SK-N-SH (cell line): Measurements from ENCODE around the gene PSTPIP1. TPM values are rescaled to one million over a fixed set of nuclear protein-coding genes. Genes with fewer than 3 reads are reported as not detected.

Experiments
- CTCF ChIA-PET: fragments of 300-600, 350-600 bp; formaldehyde crosslinking; extraction: SDS; loops from one replicate; lab custom pipeline; 2021; lab: Yijun Ruan, JAX
- POLR2A ChIA-PET: fragments of 350-600 bp; sonication (Branson Sonifier 250); formaldehyde crosslinking; extraction: SDS; loops from one replicate; lab custom pipeline; 2020; ENCODE audit warnings: antibody characterized with exemption, inconsistent platforms; lab: Yijun Ruan, JAX
- DNase-seq: peaks from one replicate; pipeline ENCODE4 v3.0.0; 2012
- H2AFZ ChIP-seq: fragments of 200-600 bp; sonication (generic); 2 replicates; pipeline ENCODE4 v1.8.1; 2016; ENCODE audit warnings: antibody characterized with exemption, mild to moderate bottlenecking, low read depth
- H3F3A ChIP-seq: fragments of 200-600 bp; sonication (generic); replicated peaks from 2 replicates; pipeline ENCODE3; 2016; ENCODE audit warnings: antibody characterized with exemption, mild to moderate bottlenecking; ENCODE audit not compliant: insufficient read depth
- H3K27ac ChIP-seq, 2 experiments: fragments of 200-500 bp in 1 of 2; fragments of 200-600 bp in 1 of 2; sonication (Bioruptor generic) in 1 of 2; sonication (generic), shearing (Covaris generic) in 1 of 2; 2 replicates each; pipeline versions ENCODE4 v1.5.1 to v1.6.1; 2014 to 2016; ENCODE audit warnings: low read depth in 2 of 2, inconsistent platforms in 1 of 2, low read length in 1 of 2, mild to moderate bottlenecking in 1 of 2, mixed read lengths in 1 of 2
- H3K27me3 ChIP-seq: fragments of 200-600 bp; sonication (generic), shearing (Covaris generic); 2 replicates; pipeline ENCODE4 v1.6.1; 2016; ENCODE audit warnings: mixed run types; ENCODE audit not compliant: insufficient read depth
- H3K36me3 ChIP-seq, 2 experiments: fragments of 200-500 bp in 1 of 2; fragments of 200-600 bp in 1 of 2; sonication (Bioruptor generic) in 1 of 2; sonication (generic) in 1 of 2; replicated peaks in 1 of 2; 2 replicates each; pipeline versions ENCODE3 to v1.5.1; 2014 to 2016; ENCODE audit warnings: low read length in 1 of 2, mild to moderate bottlenecking in 1 of 2; ENCODE audit not compliant: insufficient read depth in 2 of 2, control insufficient read depth in 1 of 2
- H3K4me1 ChIP-seq, 2 experiments: fragments of 200-500 bp in 1 of 2; fragments of 200-600 bp in 1 of 2; sonication (Bioruptor generic) in 1 of 2; sonication (generic), shearing (Covaris generic) in 1 of 2; 2 replicates each; pipeline versions ENCODE4 v1.5.1 to v1.6.1; 2014 to 2016; ENCODE audit warnings: low read depth in 1 of 2, low read length in 1 of 2, mixed run types in 1 of 2; ENCODE audit not compliant: insufficient read depth in 2 of 2, control insufficient read depth in 1 of 2
- H3K4me2 ChIP-seq: fragments of 200-600 bp; sonication (generic), shearing (Covaris generic); 2 replicates; pipeline ENCODE4 v1.6.1; 2017; ENCODE audit warnings: mixed run types
- H3K4me3 ChIP-seq, 2 experiments: fragments of 200-500 bp in 1 of 2; fragments of 200-600 bp in 1 of 2; sonication (Bioruptor generic) in 1 of 2; sonication (generic), shearing (Covaris generic) in 1 of 2; 2 replicates each; pipeline versions ENCODE4 v1.5.1 to v1.8.1; 2014 to 2016; ENCODE audit warnings: low read depth in 2 of 2, inconsistent platforms in 1 of 2, low read length in 1 of 2, mild to moderate bottlenecking in 1 of 2, mixed read lengths in 1 of 2, moderate library complexity in 1 of 2
- H3K79me2 ChIP-seq: fragments of 200-600 bp; sonication (generic); 2 replicates; pipeline ENCODE4 v1.8.1; 2017; ENCODE audit warnings: mild to moderate bottlenecking; ENCODE audit not compliant: insufficient read depth
- H3K9ac ChIP-seq: fragments of 200-600 bp; sonication (generic); 2 replicates; pipeline ENCODE4 v1.6.1; 2017; ENCODE audit warnings: mixed run types
- H3K9me2 ChIP-seq: fragments of 200-600 bp; sonication (generic); 2 replicates; pipeline ENCODE4 v1.6.1; 2017; ENCODE audit warnings: mixed run types
- H3K9me3 ChIP-seq: fragments of 200-600 bp; sonication (generic); 2 replicates; pipeline ENCODE4 v1.6.1; 2017; ENCODE audit warnings: mixed run types, mild to moderate bottlenecking, moderate library complexity
- H4K20me1 ChIP-seq: fragments of 200-600 bp; sonication (generic); 2 replicates; pipeline ENCODE4 v1.6.1; 2017; ENCODE audit warnings: mild to moderate bottlenecking, mixed run types; ENCODE audit not compliant: insufficient read depth
- CHD2 ChIP-seq: fragments of 150-350 bp; IDR thresholded peaks from 2 replicates; pipeline ENCODE4 v1.6.1; 2018; ENCODE audit warnings: low read length; ENCODE audit not compliant: partially characterized antibody
- CTCF ChIP-seq: fragments of 200-600 bp; sonication (generic); IDR thresholded peaks from 2 replicates; pipeline ENCODE4 v1.6.1; 2017; ENCODE audit warnings: antibody characterized with exemption, mild to moderate bottlenecking, moderate library complexity
- EZH2phosphoT487 ChIP-seq: fragments of 200-600 bp; sonication (generic); IDR thresholded peaks from 2 replicates; pipeline ENCODE4 v1.6.1; 2017; ENCODE audit warnings: low read depth, mixed run types, mild to moderate bottlenecking, antibody characterized with exemption, moderate library complexity, borderline replicate concordance
- FOSL2 ChIP-seq: IDR thresholded peaks from 2 replicates; pipeline ENCODE4 v1.4.0; 2012; ENCODE audit warnings: low read depth, mild to moderate bottlenecking, moderate library complexity, borderline replicate concordance
- FOXM1 ChIP-seq: IDR thresholded peaks from 2 replicates; pipeline ENCODE4 v1.4.0; 2012; ENCODE audit warnings: low read depth, mild to moderate bottlenecking
- GABPA ChIP-seq: IDR thresholded peaks from 2 replicates; pipeline ENCODE4 v1.4.0; 2012; ENCODE audit warnings: low read depth, mild to moderate bottlenecking
- IRF3 ChIP-seq: fragments of 150-350 bp; IDR thresholded peaks from 2 replicates; pipeline ENCODE4 v1.6.1; 2016; ENCODE audit warnings: mild to moderate bottlenecking, low read depth, low read length
- JUND ChIP-seq: IDR thresholded peaks from 2 replicates; pipeline ENCODE4 v1.4.0; 2012
- NFIC ChIP-seq: IDR thresholded peaks from 2 replicates; pipeline ENCODE4 v1.4.0; 2012; ENCODE audit warnings: borderline replicate concordance
- NRF1 ChIP-seq: IDR thresholded peaks from 2 replicates; pipeline ENCODE4 v1.6.1; 2012; ENCODE audit warnings: low read depth, mild to moderate bottlenecking, low read length
- RFX5 ChIP-seq: IDR thresholded peaks from 2 replicates; pipeline ENCODE4 v1.6.1; 2012; ENCODE audit warnings: mild to moderate bottlenecking, improper control_type of control experiment, low read length
- SIN3A ChIP-seq: IDR thresholded peaks from 2 replicates; pipeline ENCODE4 v1.6.1; 2012; ENCODE audit warnings: low read depth, mild to moderate bottlenecking, low read length, moderate library complexity, borderline replicate concordance
- SMC3 ChIP-seq: IDR thresholded peaks from 2 replicates; pipeline ENCODE4 v1.6.1; 2012; ENCODE audit warnings: low read depth, low read length, improper control_type of control experiment
- TAF1 ChIP-seq: IDR thresholded peaks from 2 replicates; pipeline ENCODE4 v1.6.1; 2012; ENCODE audit warnings: low read depth, mild to moderate bottlenecking, low read length, moderate library complexity, borderline replicate concordance
- WGBS: methylation state at CpG from one replicate; pipeline ENCODE4 v1.1.6; 2017; ENCODE audit warnings: low lambda C conversion rate; 5-methylcytosine and 5-hydroxymethylcytosine counted together
- polyA plus RNA-seq, 3 experiments: library from polyadenylated mRNA; depleted of rRNA; stranded (reverse); fragments of >200 nt; gene quantifications; 2 replicates each; pipeline ENCODE4 v1.2.3, GENCODE V29; 2012

The PSTPIP1 gene
- polyA plus RNA-seq, 1 of the 3 experiments (the other 2 are of a cell fraction), result 0.69 TPM

- 33% methylated on average over 2 of the region's 2 CpGs for WGBS
- H3K9ac ChIP-seq, result no peak overlapping the region
- peaks cover 9% of the 10 kb centered on the region for H3F3A ChIP-seq
- H3K27ac ChIP-seq, result peak overlapping the region; percentile 3 to 39; a peak in 2 of 4 replicates
- H3K4me2 ChIP-seq, result peak overlapping the region; percentile 53
- H3K4me1 ChIP-seq, result peaks cover 27 to 37% of the 10 kb centered on the region in 2 experiments
- TF ChIP-seq CHD2, result no peak
- TF ChIP-seq NFIC, result peak; percentile 25; the same call in 1 of the 2 replicates
- ChIA-PET POLR2A (interaction anchor here (0.8 to 1.1 kb wide), 2 partner anchors 10 to 11 kb away, joined by 3 to 7 read pairs; partner anchors contain the start of gene TSPAN3), CTCF (interaction anchor here (1.3 to 1.4 kb wide), 2 partner anchors 10 to 54 kb away, joined by 3 to 4 read pairs; no protein-coding TSS in a partner anchor)
- peaks cover 7 to 16% of the 10 kb centered on the region in 2 experiments for H3K36me3 ChIP-seq
- no peaks in the 10 kb centered on the region for H3K9me2 ChIP-seq
- H2AFZ ChIP-seq, result no peak overlapping the region
- no peak for DNase-seq
- no peaks in the 10 kb centered on the region for H3K27me3 ChIP-seq
- H3K79me2 ChIP-seq, result peaks cover 99% of the 10 kb centered on the region
- peaks cover 75% of the 10 kb centered on the region for H4K20me1 ChIP-seq
- H3K4me3 ChIP-seq, result 0 out of 4 replicates have a peak overlapping the region, but pooled peaks of 1 of the 2 experiments have one; percentile 1
- no peaks in the 10 kb centered on the region for H3K9me3 ChIP-seq
These were observed 64.9 kb downstream of the PSTPIP1 start for GRCh38 chr15:77059786-77060361.

- DNase-seq, result no peak
These were observed 65.6 kb downstream of the PSTPIP1 start for GRCh38 chr15:77060546-77060945.

GRCh38 chr15:77063249-77063648 lies 68.3 kb downstream of the PSTPIP1 start:
- peaks cover 83% of the 10 kb centered on the region for H4K20me1 ChIP-seq

More at GRCh38 chr15:77060546-77060945, 65.6 kb downstream of the PSTPIP1 start:
- Histone ChIP-seq H3K27ac (peak overlapping the region; percentile 22 to 60; a peak in 3 of 4 replicates), H3K4me1 (peaks cover 27 to 43% of the 10 kb centered on the region in 2 experiments), H3K9me3 (no peaks in the 10 kb centered on the region), H3K9me2 (no peaks in the 10 kb centered on the region), H2AFZ (no peak overlapping the region), H3F3A (peaks cover 15% of the 10 kb centered on the region), H4K20me1 (peaks cover 82% of the 10 kb centered on the region), H3K27me3 (no peaks in the 10 kb centered on the region), H3K9ac (no peak overlapping the region), H3K4me2 (peak overlapping the region; percentile 53), H3K79me2 (peaks cover 99% of the 10 kb centered on the region), H3K36me3 (peaks cover 7 to 11% of the 10 kb centered on the region in 2 experiments), H3K4me3 (no peak overlapping the region)
- ChIA-PET CTCF (interaction anchor here (0.7 to 1.4 kb wide), 5 partner anchors 8 to 780 kb away, joined by 3 to 5 read pairs (median 3); no protein-coding TSS in a partner anchor), POLR2A (no interaction called here)
- TF ChIP-seq SMC3 (no peak), RFX5 (no peak), FOSL2 (no peak), NFIC (peak; percentile 42; the same call in 1 of the 2 replicates), TAF1 (no peak), EZH2phosphoT487 (no peak), FOXM1 (no peak), SIN3A (no peak)

More at GRCh38 chr15:77063249-77063648, 68.3 kb downstream of the PSTPIP1 start:
- no peak overlapping the region for H3K4me3 ChIP-seq
- POLR2A ChIA-PET, result no interaction called here
- no peak overlapping the region for H2AFZ ChIP-seq
- H3F3A ChIP-seq, result peaks cover 15% of the 10 kb centered on the region
- no peaks in the 10 kb centered on the region for H3K27me3 ChIP-seq
- no peaks in the 10 kb centered on the region for H3K9me3 ChIP-seq
- peaks cover 99% of the 10 kb centered on the region for H3K79me2 ChIP-seq
- no peak overlapping the region for H3K27ac ChIP-seq
- TF ChIP-seq FOXM1 (no peak), JUND (no peak), SIN3A (no peak), GABPA (no peak), IRF3 (no peak), NRF1 (no peak), CTCF (no peak)
- TF ChIP-seq, all 33 proteins: peak for 0
- Histone ChIP-seq H3K36me3 (peaks cover 6 to 9% of the 10 kb centered on the region in 2 experiments), H3K9ac (no peak overlapping the region), H3K4me1 (peaks cover 23 to 52% of the 10 kb centered on the region in 2 experiments), H3K4me2 (no peak overlapping the region), H3K9me2 (no peaks in the 10 kb centered on the region)
- CTCF ChIA-PET, result no interaction called here
- no peak for DNase-seq
